Measurements from ENCODE around the gene SREK1IP1.

Gene SREK1IP1

DNA sequence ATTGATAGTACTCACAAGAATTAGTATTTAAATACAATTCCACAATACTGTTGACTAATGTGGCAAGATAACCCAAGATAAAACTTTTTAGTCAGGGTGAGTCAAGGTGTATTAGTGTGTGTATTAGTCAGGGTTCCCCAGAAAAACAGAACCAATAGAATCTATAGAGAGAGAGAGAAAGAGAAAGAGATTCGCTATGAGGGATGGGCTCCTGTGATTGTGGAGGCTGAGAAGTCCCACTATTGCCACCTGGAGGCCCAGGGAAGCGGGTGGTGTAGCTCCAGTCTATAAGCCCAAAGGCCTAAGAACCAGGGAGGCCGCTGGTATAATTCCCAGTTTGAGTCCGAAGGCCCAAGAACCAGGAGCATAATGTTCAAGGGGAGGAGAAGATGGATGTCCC lies 88.2 kb downstream of the SREK1IP1 start:
- FAIRE-seq = no peak

DNA sequence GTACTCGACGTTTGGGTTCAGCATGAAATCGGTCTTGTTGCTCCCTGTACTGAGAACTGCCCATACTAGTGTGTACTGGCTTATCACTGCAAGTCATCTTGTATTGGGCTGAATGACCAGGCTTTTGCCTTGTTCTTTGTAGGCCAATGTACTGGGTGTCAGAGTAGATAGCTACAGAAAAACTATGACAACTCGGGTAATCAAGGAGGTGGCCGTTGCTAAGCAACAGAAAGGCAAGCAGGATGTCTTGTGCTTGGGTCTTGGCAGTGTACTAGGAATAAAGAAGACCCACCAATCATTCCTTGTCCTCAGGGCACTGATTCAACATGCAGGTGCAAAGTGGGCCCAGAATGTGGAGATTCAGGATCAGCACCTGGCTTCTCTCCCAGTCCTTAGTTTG lies 90.1 kb downstream of the SREK1IP1 start:
- no peak for FAIRE-seq

DNA sequence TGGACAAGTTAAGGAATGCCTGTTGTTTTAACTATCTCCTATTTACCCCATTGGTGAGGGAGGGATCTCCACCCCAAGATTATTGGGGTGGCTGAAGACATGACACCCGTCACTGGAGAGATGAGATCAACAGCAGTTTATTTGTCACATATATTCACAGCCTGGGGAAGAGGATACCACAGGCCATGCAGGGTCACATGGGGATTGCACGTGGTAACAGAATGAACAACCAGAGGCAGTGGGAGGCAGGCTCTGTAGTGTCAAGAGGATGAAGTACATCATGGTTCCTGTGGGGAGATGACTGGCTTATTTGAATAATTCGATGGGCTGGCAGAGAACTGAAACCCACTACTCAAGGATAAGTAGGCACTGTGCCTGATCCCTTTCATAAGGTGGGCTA lies 96.8 kb downstream of the SREK1IP1 start:
- no peak for FAIRE-seq

DNA sequence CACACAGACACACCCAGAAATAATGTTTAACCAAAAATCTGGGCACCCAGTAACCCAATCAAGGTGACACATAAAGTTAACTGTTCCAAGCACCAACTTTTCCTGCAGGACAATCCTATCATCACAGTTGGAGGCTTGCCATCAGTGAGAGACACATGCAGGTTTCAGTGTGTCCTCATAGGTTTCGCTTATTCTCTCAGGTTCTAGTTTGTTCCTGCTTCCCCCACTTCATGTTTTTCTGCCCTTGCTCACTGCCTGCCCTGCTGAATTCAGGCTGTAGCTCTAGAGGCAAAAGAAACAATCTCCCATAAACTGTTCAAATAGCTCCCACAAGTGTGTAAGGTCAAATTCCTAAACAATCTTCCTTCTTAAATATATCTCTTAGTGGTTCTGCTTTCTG lies 98.2 kb downstream of the SREK1IP1 start:
- no peak for FAIRE-seq
